Liver (tissue), 3 donors: ENCODE measurements around the gene BET1.

Experiments
- ATF3 ChIP-seq: IDR thresholded peaks from 2 replicates; pipeline ENCODE4 v1.6.1; 2016; ENCODE audit warnings: antibody characterized with exemption
- CTCF ChIP-seq: fragments of 150-350 bp; IDR thresholded peaks from 2 replicates; pipeline ENCODE4 v1.5.1; 2017; ENCODE audit warnings: improper control_type of control experiment, low read depth, low read length; ENCODE audit not compliant: missing input control
- EGR1 ChIP-seq, 2 donors: IDR thresholded peaks; 2 replicates each; pipeline ENCODE4 v1.6.1; 2016 to 2018; ENCODE audit warnings: antibody characterized with exemption in 2 of 2, low read depth in 2 of 2
- GABPA ChIP-seq, 2 donors: IDR thresholded peaks in 1 of 2; conservative IDR thresholded peaks in 1 of 2; 2 replicates each; pipeline ENCODE4 v1.6.1; 2016; ENCODE audit warnings: antibody characterized with exemption in 2 of 2, mild to moderate bottlenecking in 1 of 2, moderate library complexity in 1 of 2
- HNF4A ChIP-seq, 2 donors: conservative IDR thresholded peaks; 2 replicates each; pipeline ENCODE4 v1.6.1; 2016; ENCODE audit warnings: antibody characterized with exemption in 2 of 2, mild to moderate bottlenecking in 2 of 2
- JUND ChIP-seq, 2 donors: IDR thresholded peaks; 2 replicates each; pipeline ENCODE4 v1.6.1; 2016; ENCODE audit warnings: antibody characterized with exemption in 2 of 2
- MAX ChIP-seq: IDR thresholded peaks from 2 replicates; pipeline ENCODE4 v1.6.1; 2016; ENCODE audit warnings: antibody characterized with exemption
- RAD21 ChIP-seq, 2 donors: IDR thresholded peaks; 2 replicates each; pipeline ENCODE4 v1.6.1; 2016; ENCODE audit warnings: antibody characterized with exemption in 2 of 2, mild to moderate bottlenecking in 2 of 2
- SP1 ChIP-seq: IDR thresholded peaks from 2 replicates; pipeline ENCODE4 v1.6.1; 2018; ENCODE audit warnings: antibody characterized with exemption, mild to moderate bottlenecking
- TAF1 ChIP-seq: conservative IDR thresholded peaks from 2 replicates; pipeline ENCODE4 v1.6.1; 2016; ENCODE audit warnings: antibody characterized with exemption, mild to moderate bottlenecking
- YY1 ChIP-seq: IDR thresholded peaks from 2 replicates; pipeline ENCODE4 v1.6.1; 2016; ENCODE audit warnings: antibody characterized with exemption, mild to moderate bottlenecking
- TF ChIP-seq, protein P1 (sequence below): IDR thresholded peaks from 2 replicates; pipeline ENCODE4 v1.6.1; 2016; ENCODE audit warnings: antibody characterized with exemption, mild to moderate bottlenecking
- TF ChIP-seq, protein P2 (sequence below): IDR thresholded peaks from 2 replicates; pipeline ENCODE4 v1.6.1; 2016; ENCODE audit warnings: antibody characterized with exemption
- donor health status: healthy.
- donor health status: healthy.

- no peak for TF ChIP-seq EGR1 (IDR thresholded peaks at IDR 0.05; ENCODE audit: low read depth in 2 of 2)
- no peak for TF ChIP-seq CTCF
- TF ChIP-seq HNF4A (conservative IDR thresholded peaks at IDR 0.05): no peak
- TF ChIP-seq, protein P1, sequence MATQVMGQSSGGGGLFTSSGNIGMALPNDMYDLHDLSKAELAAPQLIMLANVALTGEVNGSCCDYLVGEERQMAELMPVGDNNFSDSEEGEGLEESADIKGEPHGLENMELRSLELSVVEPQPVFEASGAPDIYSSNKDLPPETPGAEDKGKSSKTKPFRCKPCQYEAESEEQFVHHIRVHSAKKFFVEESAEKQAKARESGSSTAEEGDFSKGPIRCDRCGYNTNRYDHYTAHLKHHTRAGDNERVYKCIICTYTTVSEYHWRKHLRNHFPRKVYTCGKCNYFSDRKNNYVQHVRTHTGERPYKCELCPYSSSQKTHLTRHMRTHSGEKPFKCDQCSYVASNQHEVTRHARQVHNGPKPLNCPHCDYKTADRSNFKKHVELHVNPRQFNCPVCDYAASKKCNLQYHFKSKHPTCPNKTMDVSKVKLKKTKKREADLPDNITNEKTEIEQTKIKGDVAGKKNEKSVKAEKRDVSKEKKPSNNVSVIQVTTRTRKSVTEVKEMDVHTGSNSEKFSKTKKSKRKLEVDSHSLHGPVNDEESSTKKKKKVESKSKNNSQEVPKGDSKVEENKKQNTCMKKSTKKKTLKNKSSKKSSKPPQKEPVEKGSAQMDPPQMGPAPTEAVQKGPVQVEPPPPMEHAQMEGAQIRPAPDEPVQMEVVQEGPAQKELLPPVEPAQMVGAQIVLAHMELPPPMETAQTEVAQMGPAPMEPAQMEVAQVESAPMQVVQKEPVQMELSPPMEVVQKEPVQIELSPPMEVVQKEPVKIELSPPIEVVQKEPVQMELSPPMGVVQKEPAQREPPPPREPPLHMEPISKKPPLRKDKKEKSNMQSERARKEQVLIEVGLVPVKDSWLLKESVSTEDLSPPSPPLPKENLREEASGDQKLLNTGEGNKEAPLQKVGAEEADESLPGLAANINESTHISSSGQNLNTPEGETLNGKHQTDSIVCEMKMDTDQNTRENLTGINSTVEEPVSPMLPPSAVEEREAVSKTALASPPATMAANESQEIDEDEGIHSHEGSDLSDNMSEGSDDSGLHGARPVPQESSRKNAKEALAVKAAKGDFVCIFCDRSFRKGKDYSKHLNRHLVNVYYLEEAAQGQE: no peak
- no peak for TF ChIP-seq SP1
- TF ChIP-seq JUND (IDR thresholded peaks at IDR 0.05): no peak
- TF ChIP-seq TAF1: no peak
- TF ChIP-seq YY1: no peak
- TF ChIP-seq MAX: no peak
- TF ChIP-seq RAD21 (IDR thresholded peaks at IDR 0.05): no peak
- no peak for TF ChIP-seq GABPA (IDR thresholded peaks at IDR 0.05 in 1 of 2, conservative IDR thresholded peaks at IDR 0.05 in 1 of 2)
- TF ChIP-seq ATF3: no peak
- TF ChIP-seq, protein P2, sequence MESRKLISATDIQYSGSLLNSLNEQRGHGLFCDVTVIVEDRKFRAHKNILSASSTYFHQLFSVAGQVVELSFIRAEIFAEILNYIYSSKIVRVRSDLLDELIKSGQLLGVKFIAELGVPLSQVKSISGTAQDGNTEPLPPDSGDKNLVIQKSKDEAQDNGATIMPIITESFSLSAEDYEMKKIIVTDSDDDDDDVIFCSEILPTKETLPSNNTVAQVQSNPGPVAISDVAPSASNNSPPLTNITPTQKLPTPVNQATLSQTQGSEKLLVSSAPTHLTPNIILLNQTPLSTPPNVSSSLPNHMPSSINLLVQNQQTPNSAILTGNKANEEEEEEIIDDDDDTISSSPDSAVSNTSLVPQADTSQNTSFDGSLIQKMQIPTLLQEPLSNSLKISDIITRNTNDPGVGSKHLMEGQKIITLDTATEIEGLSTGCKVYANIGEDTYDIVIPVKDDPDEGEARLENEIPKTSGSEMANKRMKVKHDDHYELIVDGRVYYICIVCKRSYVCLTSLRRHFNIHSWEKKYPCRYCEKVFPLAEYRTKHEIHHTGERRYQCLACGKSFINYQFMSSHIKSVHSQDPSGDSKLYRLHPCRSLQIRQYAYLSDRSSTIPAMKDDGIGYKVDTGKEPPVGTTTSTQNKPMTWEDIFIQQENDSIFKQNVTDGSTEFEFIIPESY: no peak
Observed at GRCh38 chr7:94029976-94030375, 25.8 kb upstream of the BET1 start.
